Peyer's patch (tissue), 4 donors: Measurements from ENCODE around the gene SCAMP4. TPM values are rescaled to one million over a fixed set of nuclear protein-coding genes. Genes with fewer than 3 reads are reported as not detected.

Experiments
- DNase-seq, 3 donors: peaks; one replicate each; pipeline ENCODE4 v3.0.0-alpha.2; 2017 to 2019
- H3K27ac ChIP-seq, 4 donors: fragments of 200-600 bp; sonication (generic); one replicate each; pipeline ENCODE4 v1.5.1; 2016 to 2019
- H3K27me3 ChIP-seq, 2 donors: fragments of 200-600 bp; sonication (generic); one replicate each; pipeline ENCODE4 v1.5.1; 2019
- H3K36me3 ChIP-seq, 3 donors: fragments of 200-600 bp; sonication (generic); one replicate each; pipeline ENCODE4 v1.5.1; 2016 to 2019
- H3K4me1 ChIP-seq, 4 donors: fragments of 200-600 bp; sonication (generic); one replicate each; pipeline ENCODE4 v1.5.1; 2016 to 2019
- H3K4me3 ChIP-seq, 4 donors: fragments of 200-600 bp; sonication (generic); 1 replicate in 3 of 4; 2 replicates in 1 of 4; pipeline ENCODE4 v1.5.1; 2016 to 2019; ENCODE audit warnings: mild to moderate bottlenecking in 1 of 4
- H3K9me3 ChIP-seq, 4 donors: fragments of 200-600 bp; sonication (generic); one replicate each; pipeline ENCODE4 v1.5.1; 2016 to 2019; ENCODE audit warnings: mild to moderate bottlenecking in 1 of 4
- CTCF ChIP-seq, 6 experiments: fragments of 450-650 bp in 4 of 6; fragments of 200-600 bp in 2 of 6; sonication (generic) in 1 of 6; IDR thresholded peaks; one replicate each; pipeline ENCODE4 v1.5.1; 2017 to 2019; ENCODE audit warnings: antibody characterized with exemption in 6 of 6, mild to moderate bottlenecking in 3 of 6, moderate library complexity in 1 of 6
- POLR2A ChIP-seq, 2 donors: fragments of 450-650 bp; IDR thresholded peaks; one replicate each; pipeline ENCODE4 v1.5.1; 2017; ENCODE audit warnings: antibody characterized with exemption in 2 of 2, mild to moderate bottlenecking in 2 of 2, moderate library complexity in 2 of 2
- total RNA-seq, 4 donors: library from RNA; depleted of rRNA; stranded (reverse); fragments of >200 nt; gene quantifications; one replicate each; pipeline ENCODE4 v1.1.0, GENCODE V29; 2016

SCAMP4 gene
- total RNA-seq, 4 donors from 2014 or later = 45.4 to 62.6 (median 57.0) TPM

- DNase-seq = peak in 2 of 3 donors; percentile 88 to 90
Observed at GRCh38 chr19:1907563-1908363, 2.6 kb downstream of the SCAMP4 start.

GRCh38 chr19:1908364-1908678 is 3.1 kb downstream of the SCAMP4 start:
- Histone ChIP-seq H3K4me1 (peaks cover 0 to 57% (median 21%) of the 10 kb centered on the region in 4 donors), H3K9me3 (no peaks in the 10 kb centered on the region), H3K4me3 (peak overlapping the region in 3 of 4 donors; percentile 13 to 59 (median 49)), H3K27me3 (no peaks in the 10 kb centered on the region), H3K27ac (peak overlapping the region; percentile 38 to 98 (median 83)), H3K36me3 (peaks cover 0 to 16% (median 0%) of the 10 kb centered on the region in 3 donors)
- DNase-seq = no peak
- TF ChIP-seq POLR2A (IDR thresholded peaks at IDR 0.05) (no peak), CTCF (IDR thresholded peaks at IDR 0.05) (no peak)

More at GRCh38 chr19:1907563-1908363, 2.6 kb downstream of the SCAMP4 start:
- Histone ChIP-seq H3K9me3 (no peaks in the 10 kb centered on the region), H3K4me3 (peak overlapping the region in 3 of 4 donors; percentile 13 to 59 (median 49)), H3K4me1 (peaks cover 0 to 57% (median 21%) of the 10 kb centered on the region in 4 donors), H3K36me3 (peaks cover 0 to 10% (median 0%) of the 10 kb centered on the region in 3 donors), H3K27me3 (no peaks in the 10 kb centered on the region), H3K27ac (peak overlapping the region; percentile 38 to 98 (median 83))
- TF ChIP-seq POLR2A (IDR thresholded peaks at IDR 0.05) (peak; percentile 69 to 84), CTCF (IDR thresholded peaks at IDR 0.05) (peak in 1 of 6 experiments; percentile 10)

GRCh38 chr19:1909761-1910080 is 4.5 kb downstream of the SCAMP4 start:
- TF ChIP-seq POLR2A (IDR thresholded peaks at IDR 0.05) (no peak), CTCF (IDR thresholded peaks at IDR 0.05) (no peak)
- Histone ChIP-seq H3K9me3 (no peaks in the 10 kb centered on the region), H3K27me3 (no peaks in the 10 kb centered on the region), H3K36me3 (peaks cover 0 to 22% (median 0%) of the 10 kb centered on the region in 3 donors), H3K27ac (no peak overlapping the region), H3K4me3 (no peak overlapping the region), H3K4me1 (peaks cover 0 to 55% (median 19%) of the 10 kb centered on the region in 4 donors)
- no peak for DNase-seq

DNA sequence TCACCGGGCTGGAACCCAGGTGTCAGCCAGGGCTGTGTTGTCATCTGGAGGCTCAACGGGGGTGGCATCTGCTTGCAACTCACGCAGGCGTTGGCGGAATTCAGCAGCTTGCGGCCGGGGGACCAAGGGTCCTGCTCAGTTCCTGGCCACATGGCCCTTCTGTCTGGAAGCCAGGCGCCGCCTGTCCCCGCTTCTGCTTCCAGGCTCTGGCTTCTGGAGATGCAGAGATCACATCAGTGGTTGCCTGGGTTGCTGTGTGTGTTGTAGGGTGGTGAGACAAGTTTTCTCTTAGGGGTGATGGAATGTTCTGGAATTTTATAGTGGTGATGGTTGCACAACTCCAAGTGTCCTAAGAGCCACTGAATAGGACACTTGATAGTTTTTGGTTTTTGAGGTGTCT is 5.0 kb downstream of the SCAMP4 start:
- Histone ChIP-seq H3K27ac (no peak overlapping the region), H3K9me3 (no peaks in the 10 kb centered on the region), H3K4me1 (peaks cover 0 to 52% (median 18%) of the 10 kb centered on the region in 4 donors), H3K4me3 (no peak overlapping the region), H3K36me3 (peaks cover 0 to 22% (median 0%) of the 10 kb centered on the region in 3 donors), H3K27me3 (no peaks in the 10 kb centered on the region)
- DNase-seq = no peak
- TF ChIP-seq POLR2A (IDR thresholded peaks at IDR 0.05) = no peak
- TF ChIP-seq CTCF (IDR thresholded peaks at IDR 0.05) = no peak

DNA sequence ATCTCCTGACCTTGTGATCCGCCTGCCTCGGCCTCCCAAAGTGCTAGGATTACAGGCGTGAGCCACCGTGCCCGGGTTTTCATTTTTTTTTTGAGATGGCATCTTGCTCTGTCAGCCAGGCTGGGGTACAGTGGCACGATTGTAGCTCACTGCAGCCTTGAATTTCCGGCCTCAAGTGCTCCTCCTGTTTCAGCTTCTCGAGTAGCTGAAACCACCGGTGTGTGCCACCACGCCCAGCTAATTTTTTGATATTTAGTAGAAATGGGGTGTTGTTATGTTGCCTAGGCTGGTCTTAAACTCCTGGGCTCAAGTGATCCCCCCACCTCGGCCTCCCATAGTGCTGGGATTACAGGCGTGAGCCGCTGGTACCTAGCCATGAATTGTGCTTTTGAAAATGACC is 5.9 kb downstream of the SCAMP4 start:
- Histone ChIP-seq H3K27ac (no peak overlapping the region), H3K36me3 (peaks cover 0 to 22% (median 0%) of the 10 kb centered on the region in 3 donors), H3K4me3 (no peak overlapping the region), H3K27me3 (no peaks in the 10 kb centered on the region), H3K4me1 (peaks cover 0 to 46% (median 16%) of the 10 kb centered on the region in 4 donors), H3K9me3 (no peaks in the 10 kb centered on the region)
- no peak for TF ChIP-seq POLR2A (IDR thresholded peaks at IDR 0.05)
- TF ChIP-seq CTCF (IDR thresholded peaks at IDR 0.05) = no peak
- no peak for DNase-seq
